ENCODE results near the gene TRIM24. TPM values are rescaled to one million over a fixed set of nuclear protein-coding genes. Genes with fewer than 3 reads are reported as not detected.

TRIM24 gene
- total RNA-seq (2013; cell fraction: nucleolus; rRNA removed) = 32.0 and 35.8 TPM in 2 replicates
- total RNA-seq (2014; rRNA removed) (13.6 and 14.3 TPM in 2 replicates), total RNA-seq (2014; rRNA removed; fragmentation: Illumina TruSeq; extraction: Trizol) (12.0 and 13.6 TPM in 2 replicates), total RNA-seq (2021) (17.1 and 17.8 TPM in 2 replicates), polyA plus RNA-seq (2011; rRNA removed) (23.5 and 24.1 TPM in 2 replicates), polyA plus RNA-seq (2014; fragmentation: Illumina TruSeq; extraction: Trizol) (19.7 and 24.5 TPM in 2 replicates), polyA plus RNA-seq (2014; fragmentation: Nextera tagmentation; extraction: Ambion mirVana) (1 to 10 TPM; 4.6 to 5.4 TPM), polyA plus RNA-seq (2014; rRNA removed) (9.7 and 11.3 TPM in 2 replicates), polyA plus RNA-seq (2016; fragmentation: Nextera tagmentation; extraction: Ambion mirVana) (10 to 100 TPM; 11.2 to 15.5 TPM), polyA minus RNA-seq (2011; rRNA and poly(A)+ RNA removed) (23.6 and 43.4 TPM in 2 replicates), Bru-seq, nascent RNA (percentile 80 among the genes with signal in this experiment), BruChase-seq, experiment 1, labeled RNA remaining after a 6-hour chase (percentile 72 among the genes with signal in this experiment), BruChase-seq, experiment 2, labeled RNA remaining after a 2-hour chase (percentile 73 among the genes with signal in this experiment)
- 4.5 TPM for polyA plus RNA-seq (2011; ENCODE audit: low read depth)
- polyA plus RNA-seq (2011; cell fraction: cytosol; rRNA removed) = 10.5 and 11.1 TPM in 2 replicates
- polyA plus RNA-seq (2011; cell fraction: nucleus; rRNA removed) = 15.9 and 16.1 TPM in 2 replicates
- 6.6 and 8.4 TPM in 2 replicates for polyA plus RNA-seq (2012)
- 9.9 and 14.9 TPM in 2 replicates for polyA minus RNA-seq (2011; cell fraction: cytosol; rRNA and poly(A)+ RNA removed)
- 16.7 and 30.4 TPM in 2 replicates for polyA minus RNA-seq (2011; cell fraction: nucleus; rRNA and poly(A)+ RNA removed)
- long read RNA-seq, experiment 1, full-length matches to known transcripts = 2 of 4 reads
- long read RNA-seq, experiment 1, partial matches to known transcripts = 1 of 4 reads
- long read RNA-seq, experiment 1, other reads (novel, unspliced or antisense) = 1 of 4 reads
- long read RNA-seq, experiment 2, partial matches to known transcripts = 29 of 34 reads
- long read RNA-seq, experiment 2, other reads (novel, unspliced or antisense) = 5 of 34 reads

- POLR2A ChIA-PET = no interaction called here
- WGBS (ENCODE audit: insufficient coverage, insufficient replicate concordance, low lambda C conversion rate, missing lambda C conversion rate) = 1% methylated on average over 28 of the region's 59 CpGs
- H3K36me3 ChIP-seq (ENCODE audit: control insufficient read depth in 2 of 2, insufficient read depth in 2 of 2, low read length in 1 of 2) = no peaks in the 10 kb centered on the region
- ATAC-seq = peak; percentile 89
- no peaks in the 10 kb centered on the region for H4K20me1 ChIP-seq (ENCODE audit: control insufficient read depth, insufficient read depth)
- CTCF ChIA-PET = interaction anchor here (0.6 to 1.4 kb wide), 3 partner anchors 19 to 403 kb away, joined by 3 read pairs; no protein-coding TSS in a partner anchor
- peaks cover 37% of the 10 kb centered on the region for H3K79me2 ChIP-seq (ENCODE audit: control insufficient read depth, insufficient read depth, low read length)
- peak within 1 kb of the TSS; percentile 96 for H3K4me3 ChIP-seq
- RAD21 ChIA-PET (ENCODE audit: unreplicated experiment) = interaction anchor here (0.6 to 1.2 kb wide), 5 partner anchors 9 to 278 kb away, joined by 3 to 4 read pairs (median 4); no protein-coding TSS in a partner anchor
- intact Hi-C loops (cut with micrococcal nuclease; ENCODE audit: unreplicated experiment) (loop anchor here (5.0 to 10.0 kb wide), 3 partner anchors 82 to 555 kb away; no protein-coding TSS in a partner anchor), in situ Hi-C loops (cut with MboI) (no loop called here)
- no TSS peak for BruUV-seq (replicated peaks)
- H3K9ac ChIP-seq (ENCODE audit: control insufficient read depth, insufficient read depth, low read length) = peak within 1 kb of the TSS; percentile 79
- H3K27ac ChIP-seq (ENCODE audit: control insufficient read depth, insufficient read depth) = peak within 1 kb of the TSS; percentile 81
- SMC1A ChIA-PET (ENCODE audit: uncharacterized antibody, unreplicated experiment) = interaction anchor here (0.7 to 2.4 kb wide), 5 partner anchors 9 to 299 kb away, joined by 3 to 13 read pairs (median 3); no protein-coding TSS in a partner anchor
- FAIRE-seq = peak; percentile 13
- peak within 1 kb of the TSS; percentile 94 for H3K4me2 ChIP-seq (ENCODE audit: control insufficient read depth, insufficient read depth)
- DNase-seq (ENCODE audit: low read depth, low spot score) = no peak
- H3K27me3 ChIP-seq (replicated peaks in 1 of 2; ENCODE audit: control insufficient read depth in 2 of 2, insufficient read depth in 2 of 2, low read length in 1 of 2) = no peaks in the 10 kb centered on the region
- peak within 1 kb of the TSS; percentile 99 for H2AFZ ChIP-seq (ENCODE audit: control insufficient read depth, low read depth, low read length)
- no peaks in the 10 kb centered on the region for H3K4me1 ChIP-seq (ENCODE audit: control insufficient read depth, insufficient read depth, low read length)
- H3K9me3 ChIP-seq (replicated peaks; ENCODE audit: control insufficient read depth, insufficient read depth, low read length) = no peaks in the 10 kb centered on the region; the same call in 1 of the 3 replicates
- TF ChIP-seq SIN3A (IDR thresholded peaks at IDR 0.05; ENCODE audit: low read depth, low read length) (no peak), SMAD5 (IDR thresholded peaks at IDR 0.05; ENCODE audit: low read depth) (no peak; the same call in 1 of the 2 replicates), RELB (IDR thresholded peaks at IDR 0.05; ENCODE audit: low read depth) (no peak), ATF3 (IDR thresholded peaks at IDR 0.05; ENCODE audit: borderline replicate concordance, extremely low read depth, low read depth, low read length) (no peak), PRDM15 (CRISPR knock-in tag; IDR thresholded peaks at IDR 0.05) (no peak), RAD21 (IDR thresholded peaks at IDR 0.05; ENCODE audit: insufficient read depth, low read depth, low read length) (no peak), MYB (IDR thresholded peaks at IDR 0.05; ENCODE audit: borderline replicate concordance, low read depth, low read length) (0 out of 2 replicates have a peak, but pooled peaks have one; percentile 11), MLLT1 (IDR thresholded peaks at IDR 0.05) (no peak), CBX5 (IDR thresholded peaks at IDR 0.05; ENCODE audit: low read depth) (no peak; the same call in 1 of the 2 replicates), RUNX3 (IDR thresholded peaks at IDR 0.05; ENCODE audit: low read length) (peak; percentile 45), CBX3 (IDR thresholded peaks at IDR 0.05; ENCODE audit: borderline replicate concordance, low read depth) (no peak)
Measured at GRCh38 chr7:138460176-138460648, at the start of gene TRIM24. TRIM24 (plus strand) TSS chr7:138460259; CDS start chr7:138460549, 290 bp downstream.

Measured in GM12878 (cell line).